BJ (cell line): ENCODE data around the gene DGKB. TPM values are rescaled to one million over a fixed set of nuclear protein-coding genes. Genes with fewer than 3 reads are reported as not detected.

Experiments
- CTCF ChIA-PET: fragments of 350-600 bp; formaldehyde crosslinking; extraction: SDS; loops from one replicate; lab custom pipeline; 2021; ENCODE audit warnings: antibody characterized with exemption, inconsistent platforms; lab: Yijun Ruan, JAX
- POLR2A ChIA-PET: fragments of 300-600 bp; sonication (Branson Sonifier 250); formaldehyde crosslinking; extraction: SDS; loops from one replicate; lab custom pipeline; 2021; ENCODE audit warnings: antibody characterized with exemption; lab: Charles Lee
- DNase-seq: peaks from one replicate; pipeline ENCODE4 v3.0.0-alpha.2; 2011; ENCODE audit warnings: low read depth
- H3K27me3 ChIP-seq: 2 replicates; pipeline ENCODE4 v1.6.0; 2011; ENCODE audit warnings: low read length; ENCODE audit not compliant: control insufficient read depth, insufficient read depth
- H3K36me3 ChIP-seq: 2 replicates; pipeline ENCODE4 v1.5.1; 2011; ENCODE audit warnings: low read length; ENCODE audit not compliant: control insufficient read depth, insufficient read depth
- H3K4me3 ChIP-seq: 2 replicates; pipeline ENCODE4 v1.5.1; 2011; ENCODE audit warnings: low read depth, mild to moderate bottlenecking, control low read depth, low read length
- CTCF ChIP-seq: IDR thresholded peaks from 2 replicates; pipeline ENCODE4 v1.5.1; 2011; ENCODE audit warnings: low read depth, mild to moderate bottlenecking, control low read depth, inconsistent platforms, low read length, moderate library complexity; ENCODE audit not compliant: insufficient read depth
- polyA plus RNA-seq: library from polyadenylated mRNA; depleted of rRNA; stranded (reverse); fragments of >200 nt; gene quantifications from 2 replicates; pipeline ENCODE4 v1.2.3, GENCODE V29; 2011

The DGKB gene
- polyA plus RNA-seq, 1 experiment = 0.09 TPM

DNA sequence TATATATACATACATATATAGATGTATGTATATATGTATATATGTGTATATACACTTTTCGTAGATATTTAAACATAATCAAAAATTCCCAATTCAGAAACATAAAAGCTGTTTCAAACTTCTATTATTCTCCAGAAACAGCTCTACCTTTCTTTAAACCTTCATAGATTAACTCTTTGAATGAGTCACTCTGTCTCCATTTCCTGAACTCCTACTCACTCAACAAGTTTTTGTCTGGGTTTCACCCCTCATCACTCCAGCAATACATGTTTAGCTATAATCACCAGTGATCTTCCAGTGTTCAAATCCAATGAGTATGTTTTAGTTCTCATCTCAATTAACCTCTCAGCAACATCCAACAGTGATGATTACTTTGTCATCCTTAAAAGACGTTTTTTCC is 9.6 kb downstream of the DGKB start:
- Histone ChIP-seq H3K36me3 (no peaks in the 10 kb centered on the region), H3K4me3 (no peak overlapping the region), H3K27me3 (no peaks in the 10 kb centered on the region)
- POLR2A ChIA-PET = no interaction called here
- CTCF ChIA-PET = no interaction called here
- DNase-seq = no peak
- no peak for TF ChIP-seq CTCF

- no peaks in the 10 kb centered on the region for H3K27me3 ChIP-seq
- H3K4me3 ChIP-seq = no peak overlapping the region
- no peak for DNase-seq
- ChIA-PET POLR2A (no interaction called here), CTCF (no interaction called here)
- no peaks in the 10 kb centered on the region for H3K36me3 ChIP-seq
- no peak for TF ChIP-seq CTCF
Measured at GRCh38 chr7:14891289-14891688, 11.3 kb downstream of the DGKB start.

- no peaks in the 10 kb centered on the region for H3K27me3 ChIP-seq
- POLR2A ChIA-PET = no interaction called here
- CTCF ChIA-PET = no interaction called here
- DNase-seq = no peak
- H3K4me3 ChIP-seq = no peak overlapping the region
- TF ChIP-seq CTCF = no peak
- H3K36me3 ChIP-seq = no peaks in the 10 kb centered on the region
Measured at GRCh38 chr7:14888962-14889361, 13.6 kb downstream of the DGKB start.

GRCh38 chr7:14886533-14886932 is 16.0 kb downstream of the DGKB start:
- no peak for DNase-seq
- POLR2A ChIA-PET = no interaction called here
- Histone ChIP-seq H3K4me3 (no peak overlapping the region), H3K27me3 (no peaks in the 10 kb centered on the region), H3K36me3 (no peaks in the 10 kb centered on the region)
- TF ChIP-seq CTCF = no peak
- CTCF ChIA-PET = no interaction called here

DNA sequence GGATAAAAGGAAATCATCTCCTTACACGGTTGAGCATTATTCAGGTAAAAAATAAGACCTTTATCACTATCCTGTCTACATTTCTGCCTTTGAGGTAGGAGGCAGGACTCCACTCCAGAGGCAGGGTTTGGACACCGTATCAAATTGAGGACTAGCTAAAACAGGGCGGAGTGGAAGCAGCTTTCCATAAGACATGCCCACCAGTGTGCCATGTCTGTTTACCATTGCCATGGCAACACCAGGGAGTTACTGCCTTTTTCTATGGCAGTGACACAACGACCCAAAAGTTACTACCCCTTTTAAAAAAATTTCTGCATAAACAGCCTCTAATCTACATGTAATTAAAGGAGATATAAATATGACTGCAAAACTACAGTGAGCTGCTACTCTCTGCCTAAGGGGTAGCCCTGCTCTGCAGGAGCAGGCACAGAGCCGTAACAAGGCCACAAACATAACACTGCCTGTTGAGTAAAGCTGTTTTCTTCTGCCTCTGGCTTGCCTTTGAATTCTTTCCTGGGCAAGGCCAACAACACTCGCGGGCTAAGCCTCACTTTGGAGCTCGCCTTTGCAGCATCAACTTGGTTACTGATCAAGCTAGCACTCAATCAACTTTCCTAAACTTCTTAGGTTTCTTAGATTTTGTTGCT is 26.5 kb downstream of the DGKB start:
- ChIA-PET POLR2A (no interaction called here), CTCF (no interaction called here)
- no peaks in the 10 kb centered on the region for H3K27me3 ChIP-seq
- H3K36me3 ChIP-seq = no peaks in the 10 kb centered on the region
- no peak overlapping the region for H3K4me3 ChIP-seq
- DNase-seq = no peak
- TF ChIP-seq CTCF = no peak
